GM20431 (cell line): ENCODE measurements around the gene COX7C.
"Not testable (repeated sequence)": the region's sequence is repeated elsewhere in the genome, so short reads cannot be mapped to it uniquely, and the experiment has no call there.

ENCODE experiments used
- in situ Hi-C: fragments of 300-500 bp; cut with MseI, MboI; formaldehyde crosslinking; loops from one replicate; pipeline ENCODE4 v1.15.0; 2020; ENCODE audit warnings: low sequenced_read_pairs; ENCODE audit not compliant: unreplicated experiment

Gene COX7C, protein sequence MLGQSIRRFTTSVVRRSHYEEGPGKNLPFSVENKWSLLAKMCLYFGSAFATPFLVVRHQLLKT

GRCh38 chr5:86617756-86618576, at the start of gene COX7C:
COX7C (plus strand) TSS chr5:86617941; CDS start chr5:86618056, 115 bp downstream.
- in situ Hi-C loops = no loop called here

GRCh38 chr5:86569522-86570426, 48.0 kb upstream of the COX7C start:
- in situ Hi-C loops = not testable (repeated sequence)

DNA sequence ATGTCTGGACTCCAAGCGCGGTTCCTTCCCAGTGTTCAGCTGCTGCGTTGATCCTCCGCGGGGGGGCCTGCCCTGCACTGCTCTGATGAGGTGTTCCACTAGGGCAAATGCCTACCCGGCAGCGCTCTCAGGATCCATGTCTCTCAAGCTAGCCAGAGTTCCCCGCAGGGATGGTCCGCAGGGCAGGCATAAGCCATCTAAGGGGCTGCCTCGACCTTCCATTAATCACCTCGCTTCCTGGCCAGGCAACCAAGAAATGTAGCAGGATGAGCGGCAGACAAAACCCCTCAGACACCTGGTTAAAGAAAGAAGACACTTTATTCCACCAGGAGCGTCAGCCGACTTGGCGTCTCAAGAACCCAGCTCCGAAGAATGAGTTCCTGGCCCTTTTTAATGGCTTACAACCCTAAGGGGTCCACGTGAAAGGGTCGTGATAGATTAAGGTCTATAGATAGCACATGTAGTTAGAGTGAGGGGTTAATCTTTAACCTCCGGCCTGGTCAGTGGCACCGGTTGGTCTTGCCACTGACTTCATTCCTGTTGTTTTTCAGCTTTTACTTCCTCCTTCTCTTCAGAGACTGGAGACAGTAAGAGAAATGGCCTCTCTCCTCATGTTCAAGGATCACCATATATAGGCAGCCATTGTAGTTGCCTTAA, 47.2 kb upstream of the COX7C start:
- in situ Hi-C loops = no loop called here

GRCh38 chr5:86571109-86571508, 46.6 kb upstream of the COX7C start:
- in situ Hi-C loops = not testable (repeated sequence)

DNA sequence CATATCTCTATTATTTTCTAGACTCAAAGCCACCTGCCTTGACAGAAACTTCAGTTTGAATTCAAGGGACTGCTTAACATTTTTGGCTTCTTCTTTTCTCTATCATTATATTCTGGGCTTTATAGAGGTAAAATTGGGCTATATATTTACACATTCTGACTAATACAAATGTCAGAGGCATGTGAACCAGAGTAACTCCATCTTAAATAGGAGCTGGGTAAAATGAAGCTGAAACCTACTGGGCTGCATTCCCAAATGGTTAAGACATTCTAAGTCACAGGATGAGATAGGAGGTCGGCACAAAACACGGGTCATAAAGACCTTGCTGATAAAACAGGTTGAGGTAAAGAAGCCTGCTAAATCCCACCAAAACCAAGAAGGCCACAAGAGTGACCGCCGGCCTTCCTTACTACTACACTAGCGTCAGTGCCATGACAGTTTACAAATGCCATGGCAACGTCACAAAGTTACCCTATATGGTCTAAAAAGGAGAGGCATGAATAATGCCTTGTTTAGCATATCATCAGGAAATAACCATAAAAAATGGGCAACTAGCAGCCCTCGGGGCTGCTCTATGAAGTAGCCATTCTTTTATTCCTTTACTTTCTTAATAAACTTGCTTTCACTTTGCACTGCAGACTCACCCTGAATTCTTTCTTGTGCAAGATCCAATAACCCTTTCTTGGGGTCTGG, 44.8 kb upstream of the COX7C start:
- in situ Hi-C loops = no loop called here

- in situ Hi-C loops = no loop called here
Observed at GRCh38 chr5:86579502-86579901, 38.2 kb upstream of the COX7C start.

DNA sequence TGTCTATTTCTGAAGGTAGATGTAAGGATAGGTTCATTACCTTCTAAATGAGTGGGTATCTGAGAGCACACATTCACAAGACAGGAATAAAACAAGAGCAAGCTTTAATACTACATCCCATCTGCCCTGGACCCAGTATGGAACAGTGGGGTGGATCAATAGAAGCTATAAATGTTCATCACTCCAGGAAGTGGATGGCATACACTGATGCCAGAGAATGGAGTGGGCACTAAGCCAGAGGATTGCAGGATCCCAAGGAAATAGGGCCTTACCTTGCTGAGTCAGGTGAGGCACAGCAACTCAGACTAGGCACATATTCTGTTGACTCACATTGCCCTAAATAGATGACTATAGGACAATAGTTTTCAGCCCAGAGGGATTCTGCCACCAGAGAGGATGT, 21.3 kb upstream of the COX7C start:
- in situ Hi-C loops = no loop called here

- in situ Hi-C loops = no loop called here
Observed at GRCh38 chr5:86605881-86606280, 11.9 kb upstream of the COX7C start.

DNA sequence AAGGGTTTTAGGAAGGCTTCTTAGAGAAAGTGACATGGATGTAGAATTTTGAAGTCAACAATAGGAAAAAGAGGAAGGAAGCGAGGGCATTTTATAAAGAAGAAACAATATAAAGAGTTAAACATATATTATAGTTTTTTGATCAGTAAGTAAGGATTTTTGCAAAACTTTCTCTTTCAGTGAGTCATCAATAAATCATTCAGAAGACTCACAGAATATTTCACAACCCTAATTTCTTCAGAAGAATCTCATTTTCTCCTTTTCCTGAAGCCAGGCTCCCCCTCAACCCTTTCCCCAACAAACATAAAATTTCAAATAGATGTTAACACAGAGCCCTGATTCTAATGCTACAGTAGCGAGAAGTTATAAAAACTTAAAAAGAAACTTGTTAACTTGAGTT, 4.3 kb upstream of the COX7C start:
- in situ Hi-C loops = no loop called here

DNA sequence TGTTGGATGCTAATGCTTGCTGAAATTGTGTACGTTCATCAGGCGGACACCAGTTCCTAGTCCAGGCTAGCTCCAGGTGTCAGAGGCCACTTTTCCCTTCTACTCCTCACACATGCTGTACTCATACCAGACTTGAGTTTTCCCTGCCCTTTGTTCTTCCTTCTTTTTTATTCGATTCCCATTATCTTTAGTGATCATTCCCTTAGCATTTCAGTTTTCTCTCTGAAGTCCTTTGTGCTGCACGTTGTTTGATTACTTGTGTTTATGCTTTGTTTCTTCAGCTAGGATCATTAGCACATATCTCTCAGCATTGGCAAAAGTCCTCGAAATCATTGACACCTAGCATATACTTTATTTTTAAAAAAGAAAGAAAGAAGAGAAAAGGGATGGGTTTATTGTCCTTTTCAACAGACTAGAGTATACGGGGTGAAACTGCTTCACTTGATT, 409 bp upstream of the COX7C start:
- in situ Hi-C loops = no loop called here

DNA sequence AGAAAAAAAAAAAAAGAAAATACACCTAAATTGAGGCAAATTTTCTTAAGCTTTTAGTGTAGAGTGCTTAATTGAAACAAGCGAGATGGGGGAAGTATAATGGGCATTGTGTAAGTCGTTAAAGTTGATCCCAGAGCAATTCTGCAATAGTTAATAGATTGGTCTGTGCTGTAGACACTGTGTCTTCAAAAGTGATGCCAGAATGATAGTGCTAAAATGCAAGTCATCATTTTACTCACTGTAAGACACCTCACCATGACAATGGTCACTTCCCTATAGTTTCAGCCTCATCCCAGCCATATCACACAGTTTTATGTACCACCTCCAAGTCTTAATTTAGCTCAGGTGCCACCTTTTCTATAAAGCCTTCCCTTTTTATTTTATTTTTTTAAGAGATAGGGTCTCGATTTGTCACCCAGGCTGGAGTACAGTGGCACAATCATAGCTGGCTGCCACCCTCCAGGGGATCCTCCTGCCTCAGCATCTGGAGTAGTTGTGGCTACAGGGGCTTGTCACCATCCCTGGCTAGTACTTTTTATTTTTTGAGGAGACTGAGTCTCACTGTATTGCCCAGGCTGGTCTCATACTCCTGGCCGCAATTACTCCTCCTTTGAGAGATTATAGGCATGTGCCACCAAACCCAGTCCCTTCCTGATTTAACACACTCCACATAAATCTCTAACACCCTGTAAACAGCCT, 6.2 kb downstream of the COX7C start:
- in situ Hi-C loops = no loop called here

- in situ Hi-C loops = no loop called here
Observed at GRCh38 chr5:86625148-86625547, 7.4 kb downstream of the COX7C start.

DNA sequence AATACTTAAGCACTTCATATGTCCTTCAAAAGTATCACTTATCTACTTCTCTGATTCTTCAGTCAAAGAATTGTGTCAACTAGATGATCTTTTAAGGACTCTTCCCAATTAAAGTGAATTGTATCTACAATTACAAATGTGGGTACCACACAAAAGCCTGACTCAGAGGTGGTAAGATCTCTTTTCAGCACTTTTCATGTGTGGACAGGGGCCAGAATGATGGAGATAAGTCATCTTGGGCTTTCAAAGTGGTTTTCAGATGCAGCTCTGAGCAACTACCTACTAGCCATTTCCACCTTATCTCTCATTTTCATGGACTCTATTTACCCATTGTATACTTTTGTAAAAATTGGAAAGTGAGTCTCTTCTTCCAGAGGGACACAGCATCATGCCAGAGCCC, 8.4 kb downstream of the COX7C start:
- in situ Hi-C loops = no loop called here

DNA sequence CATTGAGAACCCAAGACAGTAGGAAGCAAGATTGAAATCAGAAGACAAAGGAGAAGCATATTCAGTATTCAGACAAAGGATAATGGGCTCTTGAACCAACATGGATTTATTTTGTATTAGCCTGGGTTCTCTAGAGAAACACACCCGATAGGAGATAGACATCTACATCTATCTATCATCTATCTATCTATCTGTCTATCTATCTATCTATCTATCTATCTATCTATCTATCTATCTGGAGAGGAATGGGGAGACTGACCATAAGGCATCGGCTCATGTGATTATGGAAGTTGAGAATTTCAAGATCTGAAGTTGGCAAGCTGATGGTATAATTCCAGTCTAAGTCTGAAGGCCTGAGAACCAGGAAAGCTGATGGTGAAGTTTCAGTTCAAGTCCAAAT, 13.4 kb downstream of the COX7C start:
- in situ Hi-C loops = no loop called here

DNA sequence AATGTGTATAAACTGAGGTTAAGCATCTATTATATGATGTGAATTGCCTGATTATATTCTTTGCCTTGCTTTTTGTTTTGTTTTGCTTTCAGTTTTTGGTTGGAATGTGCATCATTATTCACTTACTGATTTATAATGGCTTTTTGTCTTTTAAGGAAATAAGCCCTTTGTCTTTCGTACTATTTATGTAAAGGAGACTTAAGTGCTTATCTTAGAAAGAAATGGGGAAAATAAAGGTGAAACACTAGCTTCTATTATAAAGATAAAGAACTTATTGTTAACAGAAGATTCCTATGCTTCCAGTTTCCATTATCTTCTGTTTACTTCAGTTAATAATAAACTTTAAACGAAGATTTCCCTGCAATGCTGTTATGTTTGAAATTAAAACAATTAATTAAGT, 23.3 kb downstream of the COX7C start:
- in situ Hi-C loops = no loop called here

GRCh38 chr5:86644843-86645242, 27.1 kb downstream of the COX7C start:
- in situ Hi-C loops = no loop called here

GRCh38 chr5:86645885-86646284, 28.1 kb downstream of the COX7C start:
- in situ Hi-C loops = no loop called here

GRCh38 chr5:86646671-86647070, 28.9 kb downstream of the COX7C start:
- in situ Hi-C loops = no loop called here

DNA sequence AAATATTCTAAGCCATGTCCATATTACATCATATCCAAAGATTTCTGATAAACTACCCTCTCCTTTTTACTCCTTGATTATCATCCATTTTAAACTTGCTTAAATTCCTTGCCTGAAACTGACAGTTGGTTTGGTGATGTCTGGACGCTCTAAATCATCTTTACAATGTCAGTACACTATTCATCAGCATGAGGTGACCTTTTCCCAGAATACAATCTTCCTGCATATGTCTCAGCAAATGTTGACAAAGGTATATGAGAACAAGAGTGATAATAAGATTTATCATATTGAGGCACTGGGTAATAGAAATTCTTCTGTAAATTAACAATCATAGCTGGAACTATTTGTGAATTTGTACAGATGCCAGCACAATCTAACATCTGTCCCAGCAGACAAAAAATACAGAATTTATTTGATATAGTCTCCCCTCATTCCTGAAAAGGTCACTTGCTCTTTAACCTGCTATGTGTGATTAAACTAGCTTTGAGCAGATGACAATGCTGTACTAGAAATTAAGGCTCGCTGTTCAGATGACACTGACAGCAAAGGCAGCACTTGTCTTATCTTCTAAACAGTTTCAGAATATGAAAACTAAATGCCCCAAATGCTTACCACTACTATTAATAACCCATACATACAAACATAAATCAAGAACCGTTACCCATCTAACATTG, 32.2 kb downstream of the COX7C start:
- in situ Hi-C loops = no loop called here
